ENCODE results near the gene A1BG. TPM values are rescaled to one million over a fixed set of nuclear protein-coding genes. Genes with fewer than 3 reads are reported as not detected.
A peak's percentile ranks its signal among the peaks of the same experiment; 100 is the strongest.

Gene A1BG
- total RNA-seq, 1 experiment from 2014 or later: 1.9 TPM

DNA sequence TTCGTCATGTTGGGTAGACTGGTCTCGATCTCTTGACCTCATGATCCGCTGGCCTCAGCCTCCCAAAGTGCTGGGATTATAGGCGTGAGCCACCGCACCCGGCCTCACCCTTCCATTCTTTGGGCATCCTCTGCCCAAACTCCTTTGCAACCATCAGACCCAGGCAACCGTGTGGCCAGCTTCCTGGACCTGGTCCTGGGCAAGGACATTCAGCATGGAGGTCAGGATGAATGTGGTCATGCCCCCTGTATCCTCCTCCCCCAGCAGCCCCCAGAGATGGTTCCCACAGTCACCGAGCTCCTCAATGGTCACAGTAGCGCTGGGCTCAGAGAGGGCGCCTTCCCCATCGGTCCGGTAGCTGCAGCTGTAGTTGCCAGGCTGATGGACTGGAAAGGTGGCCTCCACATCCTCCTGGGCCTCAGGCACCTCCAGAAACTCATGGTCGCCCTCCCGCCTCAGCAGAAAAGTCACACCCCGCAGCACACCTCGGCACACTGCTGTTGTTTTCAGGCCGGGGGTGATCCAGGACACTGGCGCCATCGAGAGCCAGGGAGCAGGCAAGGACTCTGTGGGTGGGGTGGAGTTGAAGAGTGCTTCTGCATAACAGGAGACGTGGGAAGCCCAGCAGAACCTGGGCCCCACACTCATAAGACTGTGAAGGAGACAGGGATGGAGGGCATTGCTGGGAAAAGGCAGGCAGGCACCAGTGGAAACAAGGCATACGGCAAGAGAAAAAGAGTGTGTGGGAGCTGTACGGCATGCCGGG lies 1.1 kb downstream of the A1BG start:
- Histone ChIP-seq H3K9me2 (replicated peaks; ENCODE audit: low read length) (no peaks in the 10 kb centered on the region), H3K27me3 (ENCODE audit: low read length) (peaks cover 26% of the 10 kb centered on the region), H3K36me3 (ENCODE audit: low read depth, low read length) (no peaks in the 10 kb centered on the region), H3K4me1 (ENCODE audit: insufficient read depth, low read length) (no peaks in the 10 kb centered on the region), H3F3A (ENCODE audit: low read length, unreplicated experiment) (no peaks in the 10 kb centered on the region), H3K4me3 (ENCODE audit: low read length) (no peak overlapping the region), H3K79me2 (ENCODE audit: low read length) (no peaks in the 10 kb centered on the region), H4K20me1 (ENCODE audit: low read length) (no peaks in the 10 kb centered on the region), H2AFZ (ENCODE audit: low read length) (no peak overlapping the region), H3K4me2 (ENCODE audit: low read length) (no peak overlapping the region), H3K27ac (ENCODE audit: low read length) (no peak overlapping the region), H3K9ac (ENCODE audit: low read length) (no peak overlapping the region), H3K9me3 (ENCODE audit: low read length) (no peaks in the 10 kb centered on the region)
- ChIA-PET POLR2A (ENCODE audit: unreplicated experiment) (no interaction called here), CTCF (no interaction called here)
- ATAC-seq (no peak), DNase-seq (no peak)
- no TSS peak for BruUV-seq (replicated peaks)
- intact Hi-C loops (cut with micrococcal nuclease): no loop called here
- TF ChIP-seq EZH2phosphoT487 (IDR thresholded peaks at IDR 0.05; ENCODE audit: borderline replicate concordance, low read length): no peak

DNA sequence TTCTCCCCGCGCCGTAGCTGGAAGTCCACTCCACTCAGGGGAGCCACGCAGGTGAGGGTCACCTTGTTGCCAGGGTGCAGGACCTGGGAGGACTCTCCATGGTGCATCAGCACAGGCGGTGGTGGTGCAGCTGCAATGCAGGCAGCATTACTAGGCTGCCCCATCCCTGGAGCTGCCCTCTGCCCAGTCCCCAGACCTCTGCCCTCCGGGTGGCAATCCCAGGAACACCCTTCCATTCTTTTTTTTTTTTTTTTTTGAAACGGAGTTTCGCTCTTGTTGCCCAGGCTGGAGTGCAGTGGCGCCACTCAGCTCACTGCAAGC lies 1.8 kb downstream of the A1BG start:
- POLR2A ChIA-PET (ENCODE audit: unreplicated experiment): no interaction called here
- no peaks in the 10 kb centered on the region for H3K79me2 ChIP-seq (ENCODE audit: low read length)
- H2AFZ ChIP-seq (ENCODE audit: low read length): no peak overlapping the region
- peaks cover 26% of the 10 kb centered on the region for H3K27me3 ChIP-seq (ENCODE audit: low read length)
- no peaks in the 10 kb centered on the region for H3K36me3 ChIP-seq (ENCODE audit: low read depth, low read length)
- TF ChIP-seq EZH2 (IDR thresholded peaks at IDR 0.05; ENCODE audit: low read length, unreplicated experiment) (no peak), EZH2phosphoT487 (IDR thresholded peaks at IDR 0.05; ENCODE audit: borderline replicate concordance, low read length) (no peak)
- TF ChIP-seq, protein P1, sequence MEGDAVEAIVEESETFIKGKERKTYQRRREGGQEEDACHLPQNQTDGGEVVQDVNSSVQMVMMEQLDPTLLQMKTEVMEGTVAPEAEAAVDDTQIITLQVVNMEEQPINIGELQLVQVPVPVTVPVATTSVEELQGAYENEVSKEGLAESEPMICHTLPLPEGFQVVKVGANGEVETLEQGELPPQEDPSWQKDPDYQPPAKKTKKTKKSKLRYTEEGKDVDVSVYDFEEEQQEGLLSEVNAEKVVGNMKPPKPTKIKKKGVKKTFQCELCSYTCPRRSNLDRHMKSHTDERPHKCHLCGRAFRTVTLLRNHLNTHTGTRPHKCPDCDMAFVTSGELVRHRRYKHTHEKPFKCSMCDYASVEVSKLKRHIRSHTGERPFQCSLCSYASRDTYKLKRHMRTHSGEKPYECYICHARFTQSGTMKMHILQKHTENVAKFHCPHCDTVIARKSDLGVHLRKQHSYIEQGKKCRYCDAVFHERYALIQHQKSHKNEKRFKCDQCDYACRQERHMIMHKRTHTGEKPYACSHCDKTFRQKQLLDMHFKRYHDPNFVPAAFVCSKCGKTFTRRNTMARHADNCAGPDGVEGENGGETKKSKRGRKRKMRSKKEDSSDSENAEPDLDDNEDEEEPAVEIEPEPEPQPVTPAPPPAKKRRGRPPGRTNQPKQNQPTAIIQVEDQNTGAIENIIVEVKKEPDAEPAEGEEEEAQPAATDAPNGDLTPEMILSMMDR (conservative IDR thresholded peaks at IDR 0.05; ENCODE audit: low read depth, low read length): no peak
- intact Hi-C loops (cut with micrococcal nuclease): no loop called here
- BruUV-seq (replicated peaks): no TSS peak
- no peak overlapping the region for H3K4me2 ChIP-seq (ENCODE audit: low read length)
- CTCF ChIA-PET: no interaction called here
- no peaks in the 10 kb centered on the region for H3K9me3 ChIP-seq (ENCODE audit: low read length)
- H3K27ac ChIP-seq (ENCODE audit: low read length): no peak overlapping the region
- H4K20me1 ChIP-seq (ENCODE audit: low read length): no peaks in the 10 kb centered on the region
- no peak for DNase-seq
- no peaks in the 10 kb centered on the region for H3K4me1 ChIP-seq (ENCODE audit: insufficient read depth, low read length)
- no peak overlapping the region for H3K9ac ChIP-seq (ENCODE audit: low read length)
- no peaks in the 10 kb centered on the region for H3F3A ChIP-seq (ENCODE audit: low read length, unreplicated experiment)
- no peaks in the 10 kb centered on the region for H3K9me2 ChIP-seq (replicated peaks; ENCODE audit: low read length)
- H3K4me3 ChIP-seq (ENCODE audit: low read length): no peak overlapping the region
- ATAC-seq: no peak

DNA sequence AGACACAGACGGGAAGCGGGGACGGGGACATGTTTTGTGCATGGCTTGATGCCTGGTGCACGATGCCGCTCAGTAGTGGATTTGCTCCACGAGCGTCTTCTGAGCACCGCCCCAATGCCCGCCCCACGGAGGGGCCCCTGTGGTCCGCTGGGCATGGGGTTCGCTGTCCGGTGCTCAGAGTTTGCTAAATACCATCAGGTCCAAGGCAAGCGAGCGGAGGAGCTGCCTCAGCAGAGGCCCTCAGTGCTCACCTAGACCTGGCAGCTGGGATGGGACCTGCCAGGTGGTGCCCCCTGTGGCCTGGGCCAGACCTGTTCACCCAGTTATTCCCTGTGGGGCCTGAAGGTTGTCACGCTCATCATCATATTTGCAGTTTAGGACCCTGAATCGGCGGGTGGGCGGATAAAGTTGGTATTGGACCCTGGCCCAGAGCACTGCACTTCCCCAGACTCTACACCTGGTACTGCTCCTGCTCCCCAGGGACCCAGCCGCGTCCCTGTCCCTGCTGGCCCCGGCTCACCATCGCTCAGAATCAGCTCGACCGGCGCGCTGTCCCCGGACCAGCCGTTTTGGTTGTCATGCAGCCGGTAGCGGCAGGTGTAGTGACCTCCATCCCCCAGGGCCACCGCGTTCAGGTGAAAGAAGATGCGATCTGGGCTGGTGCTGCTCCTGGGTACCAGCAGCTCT lies 2.3 kb downstream of the A1BG start:
- H3K4me1 ChIP-seq (ENCODE audit: insufficient read depth, low read length): no peaks in the 10 kb centered on the region
- H3K36me3 ChIP-seq (ENCODE audit: low read depth, low read length): no peaks in the 10 kb centered on the region
- TF ChIP-seq, protein P1 (conservative IDR thresholded peaks at IDR 0.05; ENCODE audit: low read depth, low read length): no peak
- TF ChIP-seq EZH2phosphoT487 (IDR thresholded peaks at IDR 0.05; ENCODE audit: borderline replicate concordance, low read length) (no peak), EZH2 (IDR thresholded peaks at IDR 0.05; ENCODE audit: low read length, unreplicated experiment) (no peak)
- DNase-seq (no peak), ATAC-seq (peak; percentile 13; the same call in 1 of the 2 replicates)
- intact Hi-C loops (cut with micrococcal nuclease): no loop called here
- peaks cover 26% of the 10 kb centered on the region for H3K27me3 ChIP-seq (ENCODE audit: low read length)
- peak overlapping the region; percentile 35 for H3K4me2 ChIP-seq (ENCODE audit: low read length)
- H4K20me1 ChIP-seq (ENCODE audit: low read length): no peaks in the 10 kb centered on the region
- 0 out of 2 replicates have a peak overlapping the region, but pooled peaks have one; percentile 7 for H3K4me3 ChIP-seq (ENCODE audit: low read length)
- no peak overlapping the region for H3K9ac ChIP-seq (ENCODE audit: low read length)
- H3F3A ChIP-seq (ENCODE audit: low read length, unreplicated experiment): no peaks in the 10 kb centered on the region
- H3K27ac ChIP-seq (ENCODE audit: low read length): no peak overlapping the region
- H3K79me2 ChIP-seq (ENCODE audit: low read length): no peaks in the 10 kb centered on the region
- ChIA-PET POLR2A (ENCODE audit: unreplicated experiment) (no interaction called here), CTCF (no interaction called here)
- no peaks in the 10 kb centered on the region for H3K9me2 ChIP-seq (replicated peaks; ENCODE audit: low read length)
- peak overlapping the region; percentile 57; the same call in 1 of the 2 replicates for H2AFZ ChIP-seq (ENCODE audit: low read length)
- H3K9me3 ChIP-seq (ENCODE audit: low read length): no peaks in the 10 kb centered on the region
- no TSS peak for BruUV-seq (replicated peaks)

Measured in PC-3 (cell line).